Stimulated activated naive CD8-positive, alpha-beta T cell treated with anti-CD3 and anti-CD28 coated beads, Interleukin-15, Interleukin-2, amounts not matched to agents 100 U/mL and 50 U/mL, for 24 hours (primary cell): Measurements from ENCODE around the gene CARD10.
A peak's percentile ranks its signal among the peaks of the same experiment; 100 is the strongest.

ENCODE experiments used
- ATAC-seq: fragments of 150-1000 bp; cut with Tn5 transposase; one replicate; pipeline ENCODE4 v1.10.0; 2021
- DNase-seq: peaks from one replicate; pipeline ENCODE4 v3.0.0; 2021

Gene CARD10, protein sequence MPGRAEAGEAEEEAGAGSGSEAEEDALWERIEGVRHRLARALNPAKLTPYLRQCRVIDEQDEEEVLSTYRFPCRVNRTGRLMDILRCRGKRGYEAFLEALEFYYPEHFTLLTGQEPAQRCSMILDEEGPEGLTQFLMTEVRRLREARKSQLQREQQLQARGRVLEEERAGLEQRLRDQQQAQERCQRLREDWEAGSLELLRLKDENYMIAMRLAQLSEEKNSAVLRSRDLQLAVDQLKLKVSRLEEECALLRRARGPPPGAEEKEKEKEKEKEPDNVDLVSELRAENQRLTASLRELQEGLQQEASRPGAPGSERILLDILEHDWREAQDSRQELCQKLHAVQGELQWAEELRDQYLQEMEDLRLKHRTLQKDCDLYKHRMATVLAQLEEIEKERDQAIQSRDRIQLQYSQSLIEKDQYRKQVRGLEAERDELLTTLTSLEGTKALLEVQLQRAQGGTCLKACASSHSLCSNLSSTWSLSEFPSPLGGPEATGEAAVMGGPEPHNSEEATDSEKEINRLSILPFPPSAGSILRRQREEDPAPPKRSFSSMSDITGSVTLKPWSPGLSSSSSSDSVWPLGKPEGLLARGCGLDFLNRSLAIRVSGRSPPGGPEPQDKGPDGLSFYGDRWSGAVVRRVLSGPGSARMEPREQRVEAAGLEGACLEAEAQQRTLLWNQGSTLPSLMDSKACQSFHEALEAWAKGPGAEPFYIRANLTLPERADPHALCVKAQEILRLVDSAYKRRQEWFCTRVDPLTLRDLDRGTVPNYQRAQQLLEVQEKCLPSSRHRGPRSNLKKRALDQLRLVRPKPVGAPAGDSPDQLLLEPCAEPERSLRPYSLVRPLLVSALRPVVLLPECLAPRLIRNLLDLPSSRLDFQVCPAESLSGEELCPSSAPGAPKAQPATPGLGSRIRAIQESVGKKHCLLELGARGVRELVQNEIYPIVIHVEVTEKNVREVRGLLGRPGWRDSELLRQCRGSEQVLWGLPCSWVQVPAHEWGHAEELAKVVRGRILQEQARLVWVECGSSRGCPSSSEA

DNA sequence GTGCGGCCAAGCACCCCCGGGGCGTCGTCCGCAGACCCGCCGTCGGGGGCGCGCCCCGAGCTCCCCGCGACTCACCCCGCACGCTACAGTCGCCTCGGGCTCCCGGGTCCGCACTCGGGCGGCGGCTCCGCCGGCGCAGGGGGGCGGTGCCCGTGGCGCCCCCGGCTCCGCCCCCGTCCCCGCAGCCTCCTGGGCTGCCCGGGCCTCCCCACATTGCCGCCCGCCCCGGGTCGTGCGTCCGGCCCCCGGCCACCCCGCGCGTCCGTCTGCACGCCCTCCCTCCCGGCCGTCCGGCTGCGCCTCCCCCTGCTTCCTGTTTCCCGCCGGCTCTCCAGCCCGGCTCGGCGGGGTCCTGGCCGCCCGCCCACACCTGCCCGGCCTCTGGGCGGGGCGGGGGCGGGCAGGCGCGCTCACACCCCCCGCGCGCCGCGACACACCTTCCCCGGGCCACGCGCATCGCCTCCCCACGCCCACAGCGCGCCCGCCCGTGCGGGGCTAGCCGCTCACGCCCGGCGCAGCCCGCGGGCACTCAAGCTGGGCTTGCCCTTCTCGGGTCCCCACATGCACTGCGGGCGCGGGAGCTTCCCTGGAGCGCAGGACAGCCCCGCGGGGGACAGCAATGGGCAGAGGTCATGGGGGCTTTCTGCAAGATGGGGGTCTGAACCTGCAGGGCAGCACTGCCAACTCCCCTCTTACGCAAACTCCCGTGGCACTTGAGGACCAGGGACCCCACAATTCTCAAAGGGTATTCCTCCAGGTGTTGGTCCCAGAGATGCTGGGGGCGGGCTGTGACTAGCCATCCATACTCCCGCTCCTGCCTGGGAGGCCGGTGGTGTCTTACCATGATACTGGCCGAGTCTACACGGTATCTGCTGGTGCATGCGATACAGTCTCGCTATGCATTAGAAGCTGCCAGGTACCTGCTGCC is at the start of gene CARD10:
TSS of gene CARD10 (minus strand) at position 148 of the 928 bp plus-strand sequence. CDS start 215 bp downstream, outside the sequence.
- DNase-seq (no peak), ATAC-seq (peak; percentile 25)

DNA sequence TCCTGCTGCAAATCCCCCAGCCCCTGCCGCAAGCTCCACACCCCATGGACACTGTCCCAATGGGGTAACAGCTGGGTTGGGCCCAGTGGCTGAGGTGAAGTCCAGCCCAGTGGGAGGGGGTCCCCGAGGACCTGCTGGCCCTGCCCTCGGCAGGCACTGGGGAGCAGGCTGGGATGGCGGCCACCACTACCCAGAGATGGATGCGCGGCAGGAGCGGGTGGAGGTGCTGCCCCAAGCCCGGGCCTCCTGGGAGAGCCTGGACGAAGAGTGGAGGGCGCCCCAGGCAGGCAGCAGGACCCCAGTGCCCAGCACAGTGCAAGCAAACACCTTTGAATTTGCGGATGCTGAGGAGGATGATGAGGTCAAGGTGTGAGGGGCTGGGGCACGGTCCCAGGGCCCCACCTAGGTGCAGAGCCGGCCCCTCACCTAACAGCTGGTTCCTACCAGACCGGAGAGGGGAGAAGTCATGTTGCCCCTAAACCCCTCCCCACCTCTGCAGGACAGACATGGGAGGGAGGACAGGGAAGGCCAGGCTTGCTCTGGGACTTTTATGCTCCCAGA is 49.3 kb upstream of the CARD10 start:
- ATAC-seq (no peak), DNase-seq (no peak)

DNA sequence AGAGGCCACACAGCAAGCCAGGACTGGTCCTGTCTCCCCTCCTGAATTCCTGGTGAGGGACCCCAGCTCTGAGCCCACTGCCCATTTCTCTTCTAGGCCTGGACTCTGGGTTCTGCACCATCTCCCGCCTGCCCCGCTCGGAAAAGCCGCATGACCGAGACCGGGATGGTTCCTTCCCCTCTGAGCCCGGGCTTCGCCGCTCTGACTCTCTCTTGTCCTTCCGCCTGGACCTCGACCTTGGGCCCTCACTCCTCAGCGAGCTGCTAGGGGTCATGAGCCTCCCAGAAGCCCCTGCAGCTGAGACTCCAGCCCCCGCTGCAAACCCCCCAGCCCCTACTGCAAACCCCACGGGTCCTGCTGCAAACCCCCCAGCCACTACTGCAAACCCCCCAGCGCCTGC is 48.8 kb upstream of the CARD10 start:
- ATAC-seq: no peak

DNA sequence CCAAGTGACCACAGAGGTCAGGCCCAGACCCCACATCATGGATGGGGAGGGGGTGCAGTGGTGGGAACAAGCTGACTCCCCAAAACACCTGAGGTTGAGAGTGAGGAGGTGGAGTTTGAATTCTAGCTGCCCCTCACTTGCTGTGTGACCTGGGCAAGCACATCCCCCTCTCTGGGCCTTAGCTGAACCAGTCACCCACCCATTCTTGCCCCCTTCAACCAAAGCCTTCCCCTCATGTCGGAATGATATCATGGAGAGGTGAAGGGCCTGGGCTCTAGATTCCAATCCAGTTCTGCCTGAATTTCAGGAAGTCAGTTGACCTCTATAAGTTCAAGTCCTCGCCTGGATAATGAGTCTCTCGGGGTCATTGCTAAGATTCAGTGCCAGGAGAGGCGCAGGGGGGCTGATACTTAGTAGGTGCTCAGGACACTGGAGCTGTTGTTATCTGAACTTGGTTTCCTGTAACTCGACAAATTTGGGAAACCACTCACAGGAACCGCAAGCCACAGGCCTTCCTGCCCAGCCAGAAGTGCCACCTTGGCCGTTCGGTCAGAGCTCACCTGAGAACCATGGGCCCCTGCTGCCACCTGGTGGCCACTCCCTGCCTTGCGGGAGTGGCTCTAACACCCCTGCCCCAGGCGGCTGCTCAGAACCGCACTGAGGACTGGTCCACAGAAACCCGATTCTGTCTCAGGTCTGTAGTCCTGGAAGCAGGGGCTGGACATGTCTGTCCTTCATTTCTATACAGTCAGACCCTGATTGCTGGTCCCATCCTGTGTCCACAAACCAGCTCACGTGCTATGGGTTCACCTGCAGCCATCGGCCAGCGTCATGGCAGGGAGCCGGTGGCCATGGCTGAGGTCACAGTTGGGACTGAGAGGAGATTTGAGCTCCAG is 47.9 kb upstream of the CARD10 start:
- DNase-seq (peak; percentile 95), ATAC-seq (peak; percentile 89)

More for the DNA sequence above, 48.8 kb upstream of the CARD10 start:
- DNase-seq: no peak

DNA sequence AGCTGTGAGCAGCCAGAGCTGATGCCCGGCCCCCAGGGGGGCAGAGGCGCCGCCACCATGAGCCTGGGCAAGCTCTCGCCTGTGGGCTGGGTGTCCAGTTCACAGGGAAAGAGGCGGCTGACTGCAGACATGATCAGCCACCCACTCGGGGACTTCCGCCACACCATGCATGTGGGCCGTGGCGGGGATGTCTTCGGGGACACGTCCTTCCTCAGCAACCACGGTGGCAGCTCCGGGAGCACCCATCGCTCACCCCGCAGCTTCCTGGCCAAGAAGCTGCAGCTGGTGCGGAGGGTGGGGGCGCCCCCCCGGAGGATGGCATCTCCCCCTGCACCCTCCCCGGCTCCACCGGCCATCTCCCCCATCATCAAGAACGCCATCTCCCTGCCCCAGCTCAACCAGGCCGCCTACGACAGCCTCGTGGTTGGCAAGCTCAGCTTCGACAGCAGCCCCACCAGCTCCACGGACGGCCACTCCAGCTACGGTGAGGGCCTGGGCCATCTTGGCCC is 47.2 kb upstream of the CARD10 start:
- DNase-seq (peak; percentile 57), ATAC-seq (no peak)

DNA sequence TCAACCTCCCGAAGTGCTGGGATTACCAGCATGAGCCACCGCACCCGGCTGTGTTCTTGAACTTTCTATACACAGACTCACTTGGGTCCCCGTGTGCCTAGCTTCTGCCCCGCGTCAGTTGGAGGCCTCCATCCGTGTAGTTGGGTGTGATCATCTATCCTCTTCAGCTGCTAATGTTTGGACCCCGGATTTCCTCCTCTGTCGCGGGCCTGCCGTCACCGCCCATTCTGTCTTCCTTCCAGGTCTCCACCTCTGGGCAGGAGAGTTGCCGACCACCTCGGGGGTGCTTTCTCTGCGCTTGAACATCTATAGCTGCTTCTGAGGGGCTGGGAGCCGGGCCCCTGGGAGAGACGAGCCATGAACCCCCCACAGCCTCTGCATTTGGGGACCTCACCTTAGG is 46.6 kb upstream of the CARD10 start:
- ATAC-seq (no peak), DNase-seq (no peak)

DNA sequence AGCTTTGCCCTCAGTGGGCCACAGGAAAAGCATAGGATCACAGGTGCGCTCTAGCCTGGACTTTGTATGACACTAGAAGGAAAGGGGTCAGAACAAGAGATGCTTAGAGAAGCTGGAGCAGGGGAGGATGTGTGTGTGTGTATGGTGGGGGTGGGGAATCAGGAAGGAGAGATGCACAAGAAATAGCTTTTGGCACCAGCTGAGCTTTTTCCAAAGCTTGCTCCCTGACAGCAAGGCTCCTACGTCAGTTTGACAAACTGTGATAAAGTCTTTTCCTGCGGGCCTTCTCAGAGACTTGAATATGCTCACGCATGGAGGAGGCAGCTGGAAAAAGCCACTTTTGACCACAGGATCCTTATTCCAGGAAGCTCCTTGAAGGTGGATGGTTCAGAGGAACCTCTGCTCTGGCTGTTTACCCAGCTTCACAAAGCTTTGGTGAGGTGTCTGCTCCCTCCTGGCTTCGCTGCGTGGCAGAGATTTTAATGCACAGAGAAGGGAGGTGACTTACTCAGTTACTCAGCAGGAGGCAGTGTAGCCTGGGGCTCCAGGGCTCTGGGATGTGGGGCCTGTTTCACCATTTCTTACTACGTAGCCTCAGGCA is 45.0 kb upstream of the CARD10 start:
- DNase-seq: no peak
- no peak for ATAC-seq

DNA sequence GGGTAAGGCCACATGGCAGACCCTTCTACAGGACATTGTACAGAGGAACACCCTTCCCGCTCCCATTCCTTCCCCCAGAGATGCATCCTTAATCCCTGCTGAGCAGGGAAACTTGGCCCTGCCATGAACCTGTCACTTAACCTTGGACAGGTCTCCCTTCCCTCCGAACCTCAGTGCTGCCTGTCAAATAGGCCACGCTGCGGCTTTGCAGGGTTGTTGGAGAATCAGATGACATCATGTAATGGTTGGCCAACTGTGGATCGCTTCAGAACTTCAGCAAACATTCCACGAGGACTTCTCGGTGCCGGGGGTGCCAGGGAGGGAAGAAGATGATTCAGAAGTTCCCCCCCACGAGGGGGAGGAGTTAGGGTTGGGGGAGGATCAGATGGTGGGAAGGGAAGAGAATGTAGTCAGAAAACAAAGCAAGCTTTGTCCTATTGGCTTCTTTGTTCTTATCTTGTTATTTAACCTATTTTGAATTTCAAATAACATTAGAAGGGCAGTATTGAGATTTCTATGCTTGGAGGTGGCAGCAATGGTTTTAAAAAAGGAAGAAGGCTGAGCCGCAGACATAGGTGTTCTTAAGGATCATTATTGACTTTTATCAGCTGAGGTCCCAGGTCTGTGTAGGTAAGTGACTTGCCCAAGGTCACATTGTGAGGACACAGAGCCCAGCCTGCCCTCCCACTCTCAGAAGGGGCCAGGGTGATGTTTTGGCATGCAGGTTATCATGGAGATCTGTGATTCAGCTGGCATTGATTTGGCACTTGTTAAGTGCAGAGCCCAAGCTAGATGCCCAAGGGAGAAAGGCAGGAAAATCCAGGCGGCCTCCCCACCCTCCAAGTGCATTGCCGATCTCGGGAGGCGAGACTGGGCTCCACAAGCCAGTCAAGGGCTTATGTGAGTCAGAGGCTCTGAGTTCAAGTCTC is 44.2 kb upstream of the CARD10 start:
- ATAC-seq: no peak
- DNase-seq: no peak

DNA sequence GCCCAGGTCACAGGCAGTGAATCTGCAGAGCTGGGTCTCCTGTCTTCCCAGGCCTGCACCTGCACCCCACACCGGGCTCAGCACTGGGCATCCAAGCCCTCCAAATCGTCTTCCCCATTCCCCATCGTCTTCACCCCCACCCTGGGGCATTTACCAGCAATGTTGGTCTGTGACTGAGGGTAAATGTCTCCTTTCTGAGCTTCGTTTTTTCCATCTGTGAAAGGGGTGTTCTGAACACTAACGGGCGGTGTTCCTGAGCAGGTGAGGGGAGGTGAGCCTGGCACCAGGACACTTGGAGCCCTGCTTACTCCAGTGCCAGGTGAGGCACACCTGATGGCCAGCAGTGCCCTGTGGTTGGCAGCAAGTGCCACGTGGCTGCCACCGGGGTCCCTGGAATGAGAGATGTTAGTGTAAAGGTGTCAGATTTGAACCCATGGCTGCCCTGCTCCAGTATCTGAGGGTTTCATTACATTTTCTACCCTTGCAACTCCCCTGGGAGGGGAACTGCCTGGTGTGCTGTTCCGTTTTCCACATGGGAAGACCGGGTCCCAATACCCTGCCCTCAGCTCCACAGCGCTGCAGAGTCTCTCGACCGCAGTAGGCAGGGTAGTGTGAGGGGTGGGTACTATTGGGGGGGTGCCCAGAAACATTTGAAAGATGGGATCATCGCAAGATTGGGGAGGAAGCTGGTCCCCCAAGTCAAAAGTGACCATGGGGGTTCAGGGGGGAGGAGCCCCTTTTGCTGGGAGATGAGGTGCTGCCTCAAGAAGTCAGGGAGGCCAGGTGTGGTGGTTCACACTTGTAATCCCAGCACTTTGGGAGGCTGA is 43.0 kb upstream of the CARD10 start:
- ATAC-seq (no peak), DNase-seq (no peak)

DNA sequence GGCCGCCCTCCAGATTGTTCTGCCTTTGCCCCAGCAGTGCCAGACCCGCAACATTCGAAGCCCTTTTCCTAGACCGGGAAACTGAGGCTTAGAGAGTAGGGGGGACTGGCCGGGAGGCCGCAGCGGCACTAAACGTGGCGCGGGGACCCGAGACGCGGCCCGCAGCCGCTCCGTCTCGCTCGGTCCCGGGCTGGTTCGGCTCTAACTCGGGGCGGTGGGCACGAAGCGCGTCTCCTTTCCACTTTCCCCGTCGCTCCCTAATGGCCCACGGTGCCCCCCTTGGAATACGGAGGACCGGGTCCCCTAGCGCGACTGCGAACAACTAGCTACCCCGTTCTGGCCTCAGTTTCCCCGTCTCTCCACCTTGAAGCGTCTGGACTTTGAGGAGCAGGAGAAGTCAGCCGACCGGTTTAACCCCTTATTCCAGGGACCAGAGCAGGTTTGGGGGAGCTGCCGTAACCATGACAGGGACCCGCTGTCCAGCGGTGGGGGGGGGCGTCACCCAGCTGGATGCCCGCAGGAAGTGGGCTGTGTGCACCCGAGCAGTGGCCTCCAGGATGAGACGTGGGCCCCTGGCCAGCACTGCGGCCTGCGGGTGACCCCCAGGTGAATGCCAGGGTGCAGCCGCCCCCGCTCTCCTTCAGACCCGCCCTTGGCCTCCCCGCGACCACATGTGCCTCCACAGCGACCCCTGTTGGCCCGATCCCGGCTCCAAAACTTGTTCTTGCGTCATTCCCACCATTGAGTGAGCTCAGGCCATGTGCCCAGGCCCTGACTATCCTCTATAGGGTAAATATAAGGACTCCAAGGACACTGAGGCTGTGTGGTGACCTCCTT is 42.2 kb upstream of the CARD10 start:
- DNase-seq: peak; percentile 91
- peak; percentile 60 for ATAC-seq

DNA sequence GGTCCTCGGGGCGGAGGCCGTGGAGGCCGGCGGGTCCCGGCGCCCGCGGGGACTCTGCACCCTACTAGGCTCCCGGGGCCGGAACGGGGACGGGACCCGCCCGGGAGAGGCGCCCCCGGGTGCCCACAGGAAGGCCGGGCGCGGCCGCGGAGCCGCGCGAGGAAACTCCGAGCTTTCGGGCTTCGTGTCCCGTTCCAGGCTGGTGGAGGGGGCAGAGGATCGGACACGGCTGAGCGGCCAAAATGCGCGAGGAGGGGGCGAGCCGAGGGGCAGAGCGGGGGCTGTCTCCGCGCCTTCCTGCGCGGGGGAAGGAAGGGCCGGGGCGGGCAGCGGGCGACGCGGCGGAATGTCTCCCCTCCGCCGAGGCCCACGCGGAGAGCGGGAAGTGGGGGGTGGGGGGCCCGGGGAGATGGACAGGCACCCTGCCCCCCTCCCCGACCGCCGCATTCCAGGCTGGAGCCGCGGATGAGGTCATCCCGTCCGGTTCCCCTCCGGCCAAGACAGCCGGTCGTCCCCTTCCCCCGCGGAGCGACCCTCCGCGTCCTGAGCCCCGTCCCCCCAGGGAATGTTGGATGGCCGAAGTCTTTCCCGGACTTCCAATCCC is 41.5 kb upstream of the CARD10 start:
- no peak for ATAC-seq
- no peak for DNase-seq

DNA sequence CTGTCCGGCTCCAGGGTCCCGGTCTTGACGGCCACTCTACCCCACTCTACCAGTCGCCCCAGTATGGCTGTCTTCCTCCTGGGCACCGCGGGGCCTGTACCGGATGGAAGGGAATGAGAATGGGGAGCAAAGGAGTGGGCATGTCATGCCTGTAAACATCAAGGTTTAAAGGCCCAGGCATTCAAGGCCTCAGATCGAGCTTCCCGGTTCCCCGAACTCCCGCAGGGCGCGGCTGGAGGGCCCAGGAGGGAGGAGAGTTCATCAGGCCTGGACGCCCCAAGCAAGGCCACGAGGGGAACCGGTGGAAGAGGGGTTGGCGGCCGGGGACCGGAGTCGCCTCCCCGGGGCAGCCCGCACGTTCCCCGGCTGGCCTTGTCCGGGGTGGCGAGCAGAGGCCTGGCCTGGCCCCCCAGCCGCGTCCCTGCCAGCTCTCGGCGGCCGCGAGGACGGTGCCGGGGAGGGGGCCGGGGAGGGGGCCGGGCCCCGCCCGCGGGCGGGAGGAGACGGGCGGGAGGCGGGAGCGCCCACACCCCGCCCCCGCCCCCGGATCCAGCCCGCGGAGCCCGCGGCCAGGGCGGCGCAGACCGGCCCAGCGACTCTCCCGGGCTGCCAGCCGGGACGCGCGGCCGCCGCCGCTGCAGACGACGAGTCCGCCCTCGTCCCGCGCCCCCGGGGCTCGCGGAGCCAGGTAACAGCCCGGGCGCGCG is 40.8 kb upstream of the CARD10 start, which contains the start of gene CDC42EP1:
TSS of gene CDC42EP1 (plus strand) at position 580 of the 707 bp plus-strand sequence. CDS start 5,870 bp downstream, outside the sequence.
- DNase-seq (no peak), ATAC-seq (no peak)

DNA sequence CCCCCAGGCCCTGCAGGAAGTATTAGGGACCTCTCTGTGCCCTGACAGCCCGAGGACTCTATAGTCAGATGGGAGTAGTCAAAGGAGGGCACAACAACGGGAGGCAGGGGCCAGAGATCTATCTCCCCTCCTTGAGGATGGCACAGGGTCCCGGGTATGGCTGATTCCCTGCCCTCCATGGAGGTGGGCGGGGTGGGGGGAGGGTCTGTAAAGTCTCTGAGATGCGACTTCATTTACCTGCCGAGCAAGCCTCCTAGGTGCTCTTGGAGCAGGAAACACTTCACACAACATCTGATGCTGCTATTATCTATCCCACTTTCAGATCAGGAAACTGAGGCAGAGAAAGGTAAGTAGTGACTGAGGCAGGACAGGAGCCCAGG is 40.3 kb upstream of the CARD10 start:
- ATAC-seq (no peak), DNase-seq (no peak)

DNA sequence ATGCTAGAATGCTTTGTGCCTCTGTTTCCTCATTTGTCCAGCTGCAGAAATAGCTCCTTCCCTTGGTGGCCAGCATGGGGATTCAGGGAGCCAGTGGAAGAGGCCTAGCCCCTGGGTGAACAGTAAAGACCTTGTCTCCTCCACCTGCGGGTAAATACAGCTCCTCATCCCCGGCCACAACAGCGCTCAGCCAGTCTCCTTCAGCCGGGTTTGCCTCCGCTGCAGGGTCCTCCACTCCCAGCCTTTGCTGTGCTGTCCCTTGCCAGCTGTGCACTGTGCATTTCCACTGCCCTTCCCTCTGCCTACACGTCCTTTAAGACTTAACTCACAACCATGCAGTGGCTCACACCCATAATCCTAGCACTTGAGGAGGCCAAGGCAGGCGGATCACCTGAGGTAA is 39.6 kb upstream of the CARD10 start:
- ATAC-seq: no peak
- DNase-seq: no peak

DNA sequence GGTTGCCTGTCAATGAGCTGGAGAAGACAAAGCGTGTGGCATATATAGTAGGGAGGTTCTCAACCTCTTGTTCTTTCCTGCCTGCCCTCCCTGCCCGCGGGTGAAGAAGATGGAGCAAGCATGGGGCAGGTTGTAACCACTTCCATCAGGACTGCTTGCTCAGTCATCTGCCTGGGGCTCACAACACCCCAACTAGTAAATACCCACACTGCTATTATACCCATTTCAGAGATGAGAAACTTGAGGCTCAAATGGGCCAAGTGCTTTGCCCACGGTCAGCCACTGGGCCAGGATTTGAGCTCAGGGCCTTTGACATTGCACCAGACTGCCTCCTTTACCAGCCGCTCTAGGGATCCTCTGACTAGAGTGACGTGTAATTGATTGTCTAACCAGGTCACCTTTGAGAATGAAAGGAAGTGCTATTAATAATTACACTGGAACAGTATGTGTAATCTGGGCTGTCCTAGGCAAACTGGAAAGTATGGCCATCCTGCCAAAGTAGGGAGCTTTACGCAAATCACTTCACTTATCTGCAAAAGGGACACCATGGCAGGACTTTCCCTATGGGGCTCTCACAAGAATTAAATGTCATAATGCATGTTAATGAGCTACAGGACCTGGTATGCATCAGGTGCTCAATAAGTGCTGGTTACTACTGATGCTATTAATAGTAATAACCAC is 38.2 kb upstream of the CARD10 start:
- ATAC-seq (no peak), DNase-seq (no peak)
